Measurements from ENCODE around the gene SYCP2L.
"Not testable (repeated sequence)": the region's sequence is repeated elsewhere in the genome, so short reads cannot be mapped to it uniquely, and the experiment has no call there.

Gene SYCP2L

DNA sequence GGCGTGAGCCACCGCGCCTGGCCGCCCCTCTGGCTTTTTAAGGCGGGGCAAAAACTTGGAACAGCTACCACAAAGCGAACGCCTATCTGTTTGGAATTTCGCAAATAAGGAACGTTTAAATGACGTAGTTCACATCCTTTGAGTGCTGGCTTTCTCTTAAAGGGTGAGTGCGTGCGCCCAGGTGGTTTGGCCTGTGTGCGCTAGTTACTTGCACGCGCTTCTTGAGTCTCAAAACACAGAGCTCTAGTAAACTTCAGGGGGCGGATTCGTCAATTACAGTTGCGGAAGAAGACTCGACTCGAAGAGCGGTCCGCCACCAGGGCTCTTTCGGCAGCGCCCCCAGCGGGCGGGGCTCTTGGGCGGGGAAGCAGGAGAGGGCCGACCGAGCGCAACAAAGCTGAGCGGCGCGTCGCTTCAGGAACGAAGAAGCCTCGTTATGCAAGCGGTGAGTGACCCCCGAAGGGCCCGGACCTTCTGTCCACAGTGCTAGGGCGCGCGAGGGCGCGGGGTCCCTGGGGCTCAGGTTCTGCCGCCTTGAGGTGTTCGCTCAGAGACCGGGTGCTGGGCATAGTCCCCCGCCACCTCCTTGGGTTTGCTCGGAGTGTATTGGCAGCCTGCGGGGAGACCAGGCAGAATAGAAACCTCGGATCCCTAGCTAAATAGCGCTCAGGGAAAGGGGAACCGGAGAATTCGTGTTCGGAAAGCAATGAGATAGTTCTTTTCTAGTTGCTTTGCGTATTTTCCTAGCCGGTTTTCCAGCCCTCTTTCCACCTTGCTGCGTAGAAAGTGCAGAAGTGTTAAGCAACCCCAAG lies at the start of gene SYCP2L:
TSS of gene SYCP2L (plus strand) at position 362 of the 812 bp plus-strand sequence. CDS start at position 437, 75 bp downstream.
- DNase-seq, result peak in 1 of 2 donors; percentile 29

DNA sequence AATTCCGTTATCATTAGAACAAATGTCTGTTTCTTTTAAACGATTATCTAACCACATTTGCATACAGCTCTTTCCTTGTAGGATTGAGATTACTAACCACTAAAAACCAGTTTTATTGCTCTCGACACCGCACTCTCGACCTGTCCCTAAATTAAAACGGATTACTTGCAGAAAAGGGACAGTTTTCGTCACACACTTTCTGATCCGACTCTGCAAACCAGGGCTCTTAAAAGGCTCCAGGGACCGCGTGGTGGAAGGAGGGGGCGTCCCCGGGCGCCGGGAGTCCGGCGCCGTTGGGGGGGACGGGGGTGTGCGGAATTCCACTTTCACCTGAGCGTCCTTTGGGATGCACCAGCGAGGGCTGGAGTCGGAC lies 49.2 kb upstream of the SYCP2L start:
- DNase-seq, result peak in 1 of 2 donors; percentile 33

DNA sequence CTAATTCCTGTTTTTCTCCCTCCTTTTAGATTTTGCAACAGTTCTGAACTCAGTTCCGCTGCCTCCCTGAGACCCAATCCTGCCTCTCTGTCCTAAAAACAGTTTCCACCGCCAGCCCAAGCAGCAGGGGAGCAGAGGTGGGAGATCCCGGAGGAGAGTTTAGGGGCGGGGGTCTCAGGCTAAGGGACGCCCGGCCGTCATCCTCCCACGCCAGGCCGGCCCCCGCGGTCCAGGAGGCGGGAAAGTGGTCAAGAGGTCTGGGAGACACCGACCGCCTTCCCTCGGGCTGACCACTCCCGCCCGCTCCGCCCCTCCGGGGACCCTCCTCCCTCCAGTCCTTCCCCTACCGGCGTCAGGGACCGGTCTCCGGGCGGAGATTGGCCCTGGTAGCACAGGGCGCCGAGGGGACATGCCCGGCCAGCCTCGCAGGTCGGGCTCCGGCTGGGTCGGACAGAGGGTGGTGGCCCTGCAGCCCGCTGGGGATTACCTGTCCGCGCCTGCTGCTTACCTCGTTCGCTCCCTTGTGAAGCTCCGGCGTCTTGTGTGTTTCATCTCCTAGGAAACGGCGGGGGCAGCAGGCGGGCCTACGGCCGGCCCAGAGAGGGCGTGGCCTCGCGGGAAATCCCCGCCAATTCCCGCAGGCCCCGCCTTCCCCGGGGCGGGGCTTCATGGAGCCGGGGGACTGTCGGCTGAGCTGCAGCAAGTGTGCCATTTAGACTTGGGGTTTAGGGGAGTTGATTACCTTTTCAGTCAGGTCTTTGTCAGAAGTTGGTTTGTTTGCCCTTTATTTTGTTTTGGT lies 48.7 kb upstream of the SYCP2L start, which contains the start of gene MAK:
TSS of gene MAK (minus strand) at position 545 of the 799 bp plus-strand sequence. CDS start 7,891 bp downstream, outside the sequence.
- peak; percentile 92 to 93 for DNase-seq

DNA sequence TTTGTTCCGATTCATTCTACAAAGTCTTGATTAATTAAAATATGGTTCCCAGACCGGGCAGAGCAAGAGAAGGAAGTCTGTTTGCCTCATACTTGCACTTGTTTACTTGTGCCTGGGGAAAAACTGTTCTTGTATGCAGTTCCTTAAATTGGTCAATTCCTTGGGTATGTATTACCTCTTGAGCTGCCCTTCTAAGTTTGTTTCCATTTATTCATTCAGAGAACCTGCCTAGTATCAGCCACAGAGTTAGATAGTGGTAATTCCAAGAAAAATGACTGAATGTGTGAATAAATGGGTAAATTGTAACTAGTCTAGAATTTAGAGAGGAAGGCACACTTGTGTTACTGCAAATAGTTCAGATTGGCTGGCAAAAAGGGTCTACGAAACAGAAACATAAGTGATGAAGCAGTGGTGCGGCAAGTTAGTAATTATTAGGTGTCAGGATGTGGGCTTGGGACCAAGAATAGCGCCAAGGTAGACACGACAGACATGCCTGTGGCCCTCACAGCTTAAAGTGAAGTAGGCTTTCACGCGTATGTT lies 48.0 kb upstream of the SYCP2L start:
- no peak for DNase-seq

DNA sequence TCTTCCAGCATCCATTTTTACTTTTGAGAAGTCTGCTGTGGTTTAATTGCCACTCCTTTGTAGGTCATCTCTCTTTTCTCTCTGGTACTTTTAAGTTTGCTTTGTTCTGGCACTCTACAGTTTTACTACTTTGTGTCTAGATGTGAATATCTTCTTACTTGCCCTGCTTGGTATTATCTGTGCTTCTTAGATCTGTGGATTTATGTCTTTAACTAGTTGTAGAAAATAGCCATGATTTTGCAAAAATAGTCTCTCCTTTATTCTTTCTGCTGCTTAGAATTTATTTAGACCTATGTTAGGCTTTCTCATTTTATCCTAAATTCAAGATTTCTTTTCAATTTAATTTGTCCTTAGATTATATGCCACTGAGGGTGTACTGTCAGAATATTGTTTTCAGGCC lies 43.3 kb upstream of the SYCP2L start:
- DNase-seq, result no peak

DNA sequence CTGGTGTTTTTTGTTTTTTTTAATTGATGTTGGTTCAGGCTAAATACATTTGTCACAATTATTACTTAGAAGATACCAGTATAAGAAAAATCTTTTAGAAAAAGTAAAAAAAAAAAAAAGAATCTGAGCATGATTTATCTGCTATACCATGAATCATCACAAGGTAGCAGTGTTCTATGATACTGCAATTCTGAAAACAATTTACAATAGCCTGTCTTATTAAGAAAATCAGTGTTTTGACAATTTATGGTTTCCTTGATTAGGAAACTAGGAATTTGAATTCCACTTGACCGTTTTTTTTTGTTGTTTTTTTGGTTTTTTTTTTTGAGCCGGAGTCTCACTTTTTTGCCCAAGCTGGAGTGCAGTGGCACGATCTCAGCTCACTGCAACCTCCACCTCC lies 39.2 kb upstream of the SYCP2L start:
- no peak for DNase-seq

DNA sequence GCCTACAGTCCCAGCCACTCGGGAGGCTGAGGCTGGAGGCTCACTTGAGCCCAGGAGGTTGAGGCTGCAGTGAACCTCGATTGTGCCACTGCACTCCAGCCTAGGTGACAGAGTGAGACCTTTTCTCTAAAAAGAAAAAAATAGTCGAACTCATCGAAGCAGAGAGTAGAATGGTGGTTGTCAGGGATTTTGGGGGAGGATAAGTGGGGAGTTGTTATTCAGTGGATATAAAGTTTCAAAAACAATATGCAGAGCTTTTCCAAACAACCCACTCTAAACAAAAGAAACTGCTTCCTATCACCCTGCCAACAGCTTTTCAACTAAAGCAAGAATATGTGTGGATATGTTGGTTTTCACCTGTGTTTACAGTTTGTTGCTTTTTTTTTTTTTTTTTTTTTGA lies 37.0 kb upstream of the SYCP2L start:
- DNase-seq, result no peak

- DNase-seq, result no peak
These were observed 36.1 kb upstream of the SYCP2L start for GRCh38 chr6:10850728-10851127.

DNA sequence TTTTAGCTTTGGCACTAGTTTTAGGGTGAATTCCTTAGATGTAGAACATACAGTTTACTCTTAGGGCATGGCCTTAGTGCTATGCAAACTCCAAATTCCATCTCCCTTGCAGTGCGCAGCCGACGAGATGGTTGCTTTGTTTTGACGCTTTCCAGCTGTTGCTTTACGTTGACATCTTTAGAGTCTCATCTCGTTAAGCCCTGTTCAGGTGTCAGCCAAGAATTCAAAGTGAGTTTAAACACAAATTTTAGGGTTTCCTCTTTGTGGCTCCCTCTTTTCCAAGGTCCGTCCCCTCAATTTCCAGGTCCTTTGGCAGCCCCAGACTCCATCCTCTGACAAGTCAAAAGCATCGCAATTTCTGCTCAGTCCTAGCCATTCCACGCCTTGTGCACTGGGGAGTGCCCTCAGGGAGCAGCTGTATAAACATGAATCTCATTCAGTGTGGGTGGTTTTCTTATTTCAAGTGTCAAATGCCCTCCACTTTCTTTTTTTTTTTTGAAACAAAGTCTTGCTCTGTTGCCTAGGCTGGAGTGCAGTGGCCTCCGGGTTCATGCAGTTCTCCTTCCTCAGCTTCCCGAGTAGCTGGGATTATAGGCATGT lies 34.4 kb upstream of the SYCP2L start:
- DNase-seq, result no peak

DNA sequence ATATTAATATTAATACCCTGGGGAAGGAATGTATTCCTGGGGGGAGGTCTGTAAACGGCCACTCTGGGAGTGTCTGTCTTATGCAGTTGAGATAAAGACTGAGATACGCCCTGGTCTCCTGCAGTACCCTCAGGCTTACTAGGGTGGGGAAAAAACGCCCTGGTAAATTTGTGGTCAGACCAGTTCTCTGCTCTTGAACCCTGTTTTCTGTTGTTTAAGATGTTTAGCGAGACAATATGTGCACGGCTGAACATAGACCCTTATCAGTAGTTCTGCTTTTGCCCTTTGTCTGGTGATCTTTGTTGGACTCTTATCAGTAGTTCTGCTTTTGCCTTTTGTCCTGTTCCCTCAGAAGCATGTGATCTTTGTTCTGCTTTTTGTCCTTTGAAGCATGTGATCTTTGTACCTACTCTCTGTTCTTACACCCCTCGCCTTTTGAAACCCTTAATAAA lies 33.0 kb upstream of the SYCP2L start:
- DNase-seq, result peak in 1 of 2 donors; percentile 2

- no peak for DNase-seq
These were observed 31.8 kb upstream of the SYCP2L start for GRCh38 chr6:10854922-10855632.

DNA sequence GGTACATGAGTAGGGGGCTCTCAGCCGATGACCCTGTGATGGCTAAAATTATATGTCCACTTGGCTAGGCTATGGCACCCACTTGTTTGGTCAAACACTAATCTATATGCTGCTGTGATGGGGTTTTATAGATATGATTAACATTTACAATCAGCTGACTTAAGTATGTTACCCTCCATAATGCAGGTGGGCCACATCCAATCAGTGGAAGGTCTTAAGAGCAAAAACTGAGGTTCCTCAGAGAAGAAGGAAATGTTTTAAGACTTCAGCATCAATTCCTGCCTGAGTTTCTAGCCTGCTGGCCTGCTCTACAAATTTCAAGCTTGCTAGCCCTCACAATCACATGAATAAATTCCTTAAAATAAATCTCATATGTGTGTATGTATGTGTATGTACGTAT lies 29.6 kb upstream of the SYCP2L start:
- DNase-seq, result no peak

DNA sequence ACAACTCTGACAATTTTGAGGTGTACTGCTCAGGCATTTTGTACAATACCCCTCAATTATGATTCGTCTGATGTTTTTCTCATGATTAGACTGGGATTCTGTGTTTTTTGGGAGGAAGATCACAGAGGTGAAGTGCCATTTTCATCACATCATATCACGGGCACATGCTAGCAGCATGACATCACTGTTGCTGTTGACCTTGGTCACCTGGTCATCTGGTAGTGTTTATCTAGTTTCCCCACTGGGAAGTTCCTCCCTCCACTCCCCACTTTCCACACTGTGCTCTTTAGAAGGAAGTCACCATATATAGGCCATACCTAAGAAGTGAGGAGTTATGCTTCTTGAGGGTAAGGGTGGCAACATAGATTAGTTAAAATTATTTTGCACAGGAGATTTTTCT lies 25.8 kb upstream of the SYCP2L start:
- DNase-seq, result no peak

DNA sequence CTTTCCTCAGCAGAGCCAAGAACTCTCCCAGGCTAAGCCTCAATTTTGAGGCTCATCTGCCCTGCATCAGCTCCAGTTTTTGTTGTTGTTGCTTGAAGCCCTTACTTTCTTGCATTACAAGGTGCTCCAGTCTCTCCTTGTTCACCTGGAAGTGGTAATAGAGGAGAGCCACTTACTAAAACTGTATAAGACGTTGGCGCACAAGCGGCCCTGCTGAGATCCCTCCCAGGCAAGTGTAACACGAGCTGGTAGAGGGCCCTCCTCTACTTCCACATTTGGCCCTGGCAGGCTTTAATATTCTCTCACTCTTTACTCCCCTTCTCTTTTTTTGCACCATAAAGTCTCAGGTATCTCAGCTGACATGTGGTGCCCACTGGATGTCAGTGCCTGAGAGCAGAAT lies 24.5 kb upstream of the SYCP2L start:
- no peak for DNase-seq

GRCh38 chr6:10863031-10863430 lies 23.8 kb upstream of the SYCP2L start:
- DNase-seq, result not testable (repeated sequence)

- not testable (repeated sequence) for DNase-seq
These were observed 20.1 kb upstream of the SYCP2L start for GRCh38 chr6:10866709-10867108.

GRCh38 chr6:10867952-10868351 lies 18.9 kb upstream of the SYCP2L start:
- no peak for DNase-seq

DNA sequence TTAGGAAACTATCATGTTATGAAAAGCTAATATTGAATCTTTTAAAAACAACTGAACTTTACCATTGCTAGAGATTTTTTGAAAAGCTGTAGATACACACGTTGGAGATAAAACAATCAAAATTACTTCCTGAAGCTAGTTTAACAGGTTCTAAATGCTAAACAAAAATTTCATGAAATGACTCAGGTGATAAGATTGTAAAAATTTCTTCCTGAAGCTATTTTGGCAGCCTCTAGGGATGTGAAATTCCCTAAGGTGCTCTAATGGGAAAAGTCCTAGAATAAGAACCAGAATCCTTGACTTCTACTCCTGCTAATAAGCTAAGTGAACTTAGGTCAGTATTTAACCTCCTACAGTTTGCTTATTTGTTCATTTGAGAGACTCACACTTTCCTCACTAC lies 13.5 kb upstream of the SYCP2L start:
- DNase-seq, result no peak

DNA sequence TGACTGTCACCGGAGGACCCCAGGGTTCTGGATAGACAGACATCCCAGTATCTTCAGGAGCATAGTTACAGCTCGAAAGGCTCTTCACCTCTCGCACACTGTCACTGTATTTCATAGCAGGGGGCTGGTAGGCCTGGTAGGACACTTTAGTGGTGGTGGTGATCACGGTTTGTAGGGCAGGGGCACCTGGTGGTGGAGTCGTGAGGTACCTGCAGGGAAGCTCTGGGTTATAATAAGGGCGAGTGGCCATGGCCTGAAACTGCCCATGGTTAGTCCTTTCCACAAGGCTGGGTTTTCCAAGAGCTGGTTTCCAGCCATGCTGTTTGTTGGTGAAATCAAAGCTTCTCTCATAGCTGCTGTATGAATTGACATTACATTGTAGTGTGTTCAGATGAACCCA lies 12.6 kb upstream of the SYCP2L start:
- no peak for DNase-seq

- DNase-seq, result no peak
These were observed 11.8 kb upstream of the SYCP2L start for GRCh38 chr6:10875026-10875425.

DNA sequence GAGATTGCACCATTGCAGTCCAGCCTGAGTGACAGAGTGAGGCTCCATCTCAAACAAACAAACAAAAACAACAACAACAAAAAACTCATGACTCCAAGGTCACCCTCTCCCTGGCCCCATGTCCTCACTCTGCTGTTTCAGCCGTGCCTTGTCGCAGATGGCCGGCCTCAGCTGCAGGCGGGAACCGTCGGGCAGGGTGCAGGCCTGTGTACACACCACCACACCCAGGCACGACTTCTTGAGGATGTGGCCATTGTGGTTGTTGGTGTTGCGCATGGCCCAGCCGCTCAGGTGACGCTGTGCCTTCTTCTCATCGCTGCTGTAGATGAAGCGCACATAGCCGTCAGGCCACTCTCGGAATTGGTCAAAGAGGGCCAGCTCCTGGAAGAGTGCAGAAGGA lies 9.8 kb upstream of the SYCP2L start:
- no peak for DNase-seq

GRCh38 chr6:10877871-10878270 lies 9.0 kb upstream of the SYCP2L start:
- no peak for DNase-seq

- DNase-seq, result no peak
These were observed 6.5 kb upstream of the SYCP2L start for GRCh38 chr6:10880366-10880765.

Measured in CD4-positive, alpha-beta T cell treated with Interleukin-4 for 1 hour (primary cell).